GM12872 (cell line): ENCODE measurements around the gene ECEL1.

ENCODE experiments used
- TF ChIP-seq, protein P1 (sequence below): IDR thresholded peaks from 3 replicates; pipeline ENCODE4 v1.5.1; 2011; ENCODE audit warnings: low read depth, mild to moderate bottlenecking, low read length, moderate library complexity; ENCODE audit not compliant: insufficient read depth

ECEL1 gene

DNA sequence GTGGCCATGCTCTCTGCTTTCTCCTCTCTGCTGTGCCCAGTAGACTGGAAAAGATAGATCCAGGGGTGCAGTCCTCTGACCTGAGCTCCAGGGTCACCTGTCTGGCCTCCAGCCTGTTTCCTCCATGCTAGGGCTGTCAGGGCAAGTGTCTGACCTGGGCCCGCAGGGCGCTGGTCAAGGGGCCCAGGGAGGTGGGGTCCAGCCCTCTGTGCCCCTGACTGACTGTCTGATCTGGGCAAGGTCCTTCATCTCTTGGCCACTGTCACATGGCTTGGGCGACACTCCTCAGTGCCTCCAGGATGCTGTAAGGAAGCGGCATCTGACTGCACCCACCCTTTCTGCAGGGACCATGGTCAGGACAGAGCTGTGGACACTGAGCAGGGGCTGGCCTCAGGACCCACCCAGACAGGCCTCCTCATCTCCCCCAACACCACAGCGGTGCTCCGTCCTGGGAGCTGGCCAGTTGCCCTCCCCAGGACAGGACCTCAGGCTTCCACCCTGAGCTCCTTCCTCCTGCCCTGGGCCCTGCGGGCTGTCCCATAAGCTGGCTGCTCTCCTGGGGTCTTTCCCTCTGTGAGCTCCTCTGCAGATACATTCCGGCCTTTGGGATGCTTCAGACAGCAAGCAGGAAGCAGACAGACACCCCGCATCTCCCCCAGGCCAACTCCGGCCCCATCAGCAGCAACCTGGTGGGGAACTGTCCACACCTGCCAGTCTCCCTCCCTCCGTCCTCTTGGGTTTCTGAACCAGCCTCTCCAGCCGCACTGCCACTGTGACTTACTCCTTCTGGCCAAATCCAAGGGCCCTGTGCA lies 52.9 kb downstream of the ECEL1 start:
- TF ChIP-seq, protein P1, sequence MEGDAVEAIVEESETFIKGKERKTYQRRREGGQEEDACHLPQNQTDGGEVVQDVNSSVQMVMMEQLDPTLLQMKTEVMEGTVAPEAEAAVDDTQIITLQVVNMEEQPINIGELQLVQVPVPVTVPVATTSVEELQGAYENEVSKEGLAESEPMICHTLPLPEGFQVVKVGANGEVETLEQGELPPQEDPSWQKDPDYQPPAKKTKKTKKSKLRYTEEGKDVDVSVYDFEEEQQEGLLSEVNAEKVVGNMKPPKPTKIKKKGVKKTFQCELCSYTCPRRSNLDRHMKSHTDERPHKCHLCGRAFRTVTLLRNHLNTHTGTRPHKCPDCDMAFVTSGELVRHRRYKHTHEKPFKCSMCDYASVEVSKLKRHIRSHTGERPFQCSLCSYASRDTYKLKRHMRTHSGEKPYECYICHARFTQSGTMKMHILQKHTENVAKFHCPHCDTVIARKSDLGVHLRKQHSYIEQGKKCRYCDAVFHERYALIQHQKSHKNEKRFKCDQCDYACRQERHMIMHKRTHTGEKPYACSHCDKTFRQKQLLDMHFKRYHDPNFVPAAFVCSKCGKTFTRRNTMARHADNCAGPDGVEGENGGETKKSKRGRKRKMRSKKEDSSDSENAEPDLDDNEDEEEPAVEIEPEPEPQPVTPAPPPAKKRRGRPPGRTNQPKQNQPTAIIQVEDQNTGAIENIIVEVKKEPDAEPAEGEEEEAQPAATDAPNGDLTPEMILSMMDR = no peak

DNA sequence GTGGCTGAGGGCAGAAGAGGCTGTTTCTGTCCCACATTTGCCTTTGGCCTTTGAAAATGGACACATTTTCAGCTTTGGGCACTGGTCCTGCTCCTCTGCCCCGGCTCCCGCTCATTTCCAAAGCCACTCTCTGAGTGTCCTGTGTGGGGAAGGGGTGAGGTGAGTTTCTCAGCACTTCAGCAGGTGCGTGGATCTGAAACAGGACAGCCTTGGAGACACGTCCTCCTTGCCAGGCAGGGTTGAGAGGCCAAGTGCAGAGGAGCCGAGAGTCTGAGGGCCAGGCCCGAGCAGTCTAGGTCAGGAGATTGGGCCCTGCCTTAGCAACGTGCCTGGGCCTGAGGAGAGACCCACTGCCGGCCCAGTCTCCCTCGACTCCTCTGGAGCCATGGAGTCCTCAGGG lies 53.5 kb downstream of the ECEL1 start:
- TF ChIP-seq, protein P1 = no peak

DNA sequence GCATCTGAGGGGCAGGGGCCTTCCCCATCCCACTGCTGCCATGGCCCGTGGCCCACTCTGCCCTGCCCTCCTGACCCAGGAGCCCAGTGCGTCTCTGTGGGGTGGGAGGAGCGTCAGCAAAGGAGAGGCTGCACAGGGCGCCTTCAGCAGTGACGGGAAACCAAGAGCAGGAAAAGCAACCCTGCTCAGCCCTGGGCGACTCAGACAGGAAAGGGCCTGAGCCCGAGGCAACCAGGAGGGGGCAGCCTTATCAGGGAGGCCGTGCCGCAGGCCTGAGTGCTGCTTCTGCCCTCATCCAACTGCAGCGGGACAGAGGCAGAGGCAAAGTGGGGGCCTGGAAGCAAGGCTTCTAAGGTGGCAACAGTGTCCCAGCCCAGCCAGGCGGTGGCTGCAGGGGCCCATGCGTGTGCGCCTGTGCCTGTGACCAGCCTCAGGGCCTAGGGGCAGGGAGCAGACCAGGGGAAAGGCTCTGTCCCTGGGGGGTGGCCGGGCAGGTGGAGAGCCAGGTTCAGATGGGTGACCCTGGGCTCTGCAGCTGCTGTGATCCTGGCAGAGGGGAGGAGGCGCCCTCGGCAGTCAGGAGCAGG lies 54.9 kb downstream of the ECEL1 start:
- TF ChIP-seq, protein P1 = peak; percentile 42; the same call in 2 of the 3 replicates

DNA sequence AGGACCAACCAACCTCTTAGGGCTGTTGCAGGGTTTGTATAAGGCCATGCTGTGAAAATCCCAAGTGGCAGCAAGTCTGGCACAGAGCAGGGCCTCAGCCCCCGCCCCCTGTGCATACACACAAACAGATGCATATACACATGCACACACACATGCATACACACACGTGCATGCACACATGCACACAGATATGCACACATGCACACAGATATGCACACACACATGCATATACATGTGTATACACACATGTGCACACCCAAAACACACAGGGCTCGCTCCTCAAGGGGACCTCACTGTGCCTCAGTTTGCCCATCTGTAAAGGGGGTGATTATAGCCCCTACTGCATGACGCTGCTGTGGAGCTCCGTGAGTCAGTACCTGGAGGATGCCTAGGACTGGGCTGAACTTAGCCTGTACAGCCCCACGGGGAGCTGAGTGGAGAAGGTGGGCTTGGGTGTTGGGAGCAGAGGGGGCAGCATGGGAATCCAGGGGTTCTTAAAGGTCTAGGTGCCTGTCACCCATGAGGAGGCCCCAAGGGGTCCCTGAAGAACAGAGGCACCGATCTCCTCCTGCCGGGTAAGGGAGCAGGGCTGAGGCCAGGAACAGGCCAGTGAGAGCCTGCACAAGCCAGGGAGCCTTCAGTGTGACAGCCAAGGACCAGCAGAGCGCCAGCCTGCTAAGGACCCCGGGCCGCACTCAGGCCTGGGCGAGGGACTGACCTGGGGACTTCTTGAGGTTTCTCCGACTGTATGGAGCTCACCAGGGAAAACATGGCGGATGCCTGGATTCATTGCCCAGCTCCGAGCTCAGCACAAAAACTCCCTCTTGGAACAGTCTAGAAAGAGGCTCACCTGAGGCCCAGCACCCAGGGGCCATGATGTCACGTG lies 55.7 kb downstream of the ECEL1 start:
- TF ChIP-seq, protein P1 = no peak
